A549 (cell line): ENCODE measurements around the gene INTS6.

Experiments
- CTCF ChIP-seq: fragments of >200 bp; sonication (Bioruptor Twin); formaldehyde crosslinking; IDR thresholded peaks from 3 replicates; pipeline ENCODE4 v1.5.1; 2016
- ELK1 ChIP-seq: fragments of 150-350 bp; IDR thresholded peaks from 2 replicates; pipeline ENCODE4 v1.6.1; 2014; ENCODE audit warnings: low read depth, mild to moderate bottlenecking, low read length
- HEYL ChIP-seq: fragments of 250-450 bp; sonication (Bioruptor Pico); IDR thresholded peaks from 2 replicates; pipeline ENCODE4 v1.8.0; 2021; ENCODE audit warnings: mild to moderate bottlenecking, moderate library complexity
- JUN ChIP-seq, 2 experiments: fragments of >200 bp; sonication (Bioruptor Twin); formaldehyde crosslinking; IDR thresholded peaks; 2 replicates in 1 of 2; 3 replicates in 1 of 2; pipeline ENCODE4 v1.6.1; 2016 to 2017
- NPAS2 ChIP-seq: fragments of 250-450 bp; sonication (Bioruptor Pico); IDR thresholded peaks from 2 replicates; pipeline ENCODE4 v1.8.0; 2022; ENCODE audit warnings: mild to moderate bottlenecking, moderate library complexity, borderline replicate concordance
- RCOR1 ChIP-seq: fragments of 150-350 bp; IDR thresholded peaks from 2 replicates; pipeline ENCODE4 v1.6.1; 2014; ENCODE audit warnings: antibody characterized with exemption, low read length, low read depth
- SMC3 ChIP-seq: fragments of >200 bp; sonication (Bioruptor Twin); formaldehyde crosslinking; IDR thresholded peaks from 3 replicates; pipeline ENCODE4 v1.6.1; 2018; ENCODE audit warnings: inconsistent platforms

GRCh38 chr13:51363625-51364024 is 89.2 kb downstream of the INTS6 start:
- TF ChIP-seq ELK1 (no peak), JUN (IDR thresholded peaks at IDR 0.05) (no peak), HEYL (CRISPR knock-in tag) (no peak), NPAS2 (CRISPR knock-in tag) (no peak), CTCF (no peak), SMC3 (no peak), RCOR1 (no peak)
